Chondrocyte (in vitro differentiated cells): ENCODE data around the gene ITPRIPL2. TPM values are rescaled to one million over a fixed set of nuclear protein-coding genes. Genes with fewer than 3 reads are reported as not detected.

ENCODE experiments used
- DNase-seq: peaks from one replicate; pipeline ENCODE4 v3.0.0; 2021; ENCODE audit warnings: mixed read lengths, low spot score
- H3K27ac Mint-ChIP-seq: one replicate; pipeline ENCODE4 v1.8.0; 2021; ENCODE audit warnings: mild to moderate bottlenecking, moderate library complexity, mixed read lengths; ENCODE audit not compliant: unreplicated experiment
- H3K27me3 Mint-ChIP-seq: 2 replicates; pipeline ENCODE4 v1.8.0; 2021; ENCODE audit warnings: low read depth, mixed read lengths
- H3K36me3 Mint-ChIP-seq: 2 replicates; pipeline ENCODE4 v1.8.0; 2021; ENCODE audit warnings: low read depth, mixed read lengths
- H3K4me1 Mint-ChIP-seq: 2 replicates; pipeline ENCODE4 v1.8.0; 2021; ENCODE audit warnings: low read depth, mild to moderate bottlenecking, mixed read lengths
- H3K4me3 Mint-ChIP-seq: one replicate; pipeline ENCODE4 v1.8.0; 2021; ENCODE audit warnings: mild to moderate bottlenecking, moderate library complexity, mixed read lengths; ENCODE audit not compliant: unreplicated experiment
- H3K9me3 Mint-ChIP-seq: 2 replicates; pipeline ENCODE4 v1.8.0; 2021; ENCODE audit warnings: low read depth, mixed read lengths
- total RNA-seq: library from RNA; stranded (reverse); gene quantifications from 3 replicates; pipeline ENCODE4 v1.2.1, GENCODE V29; 2021
- TF ChIP-seq, protein P1 (sequence below): fragments of 200-600 bp; sonication (generic); IDR thresholded peaks from 2 replicates; pipeline ENCODE4 v1.5.0; 2021; ENCODE audit warnings: antibody characterized with exemption, mild to moderate bottlenecking, moderate library complexity

Gene ITPRIPL2
- total RNA-seq, 1 donor from 2014 or later = 65.0 TPM

DNA sequence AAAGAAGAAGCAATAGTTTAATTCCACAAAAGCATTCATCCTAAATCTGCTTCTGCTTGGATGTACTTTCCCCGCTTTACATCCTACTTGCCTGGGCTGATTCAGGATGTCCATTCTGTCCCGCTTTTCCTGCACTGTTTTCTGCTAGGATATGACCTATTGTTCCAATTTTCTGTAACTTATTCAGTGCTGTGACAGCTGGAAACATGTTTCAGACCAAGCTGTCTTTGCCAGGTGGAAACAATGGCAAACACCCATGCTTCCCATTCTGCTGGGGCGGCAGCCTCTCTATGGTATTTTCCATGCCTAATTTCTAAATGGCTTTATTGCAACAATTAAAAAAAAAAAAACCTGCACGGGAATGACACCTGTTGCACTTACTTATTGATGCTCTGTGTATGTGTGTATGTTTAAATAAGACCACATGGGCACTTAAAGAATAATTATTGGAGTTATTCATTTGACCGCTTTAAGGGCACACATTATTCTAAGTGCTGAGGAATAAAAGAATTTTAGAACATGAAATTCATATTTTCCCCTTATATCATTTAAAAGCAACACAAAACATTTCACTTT, 25.3 kb upstream of the ITPRIPL2 start:
- H3K27me3 Mint-ChIP-seq = no peaks in the 10 kb centered on the region
- no peak for DNase-seq
- H3K4me3 Mint-ChIP-seq = no peak overlapping the region
- H3K36me3 Mint-ChIP-seq = no peaks in the 10 kb centered on the region
- peaks cover 13% of the 10 kb centered on the region for H3K4me1 Mint-ChIP-seq
- no peak overlapping the region for H3K27ac Mint-ChIP-seq
- H3K9me3 Mint-ChIP-seq = no peaks in the 10 kb centered on the region
- TF ChIP-seq, protein P1, sequence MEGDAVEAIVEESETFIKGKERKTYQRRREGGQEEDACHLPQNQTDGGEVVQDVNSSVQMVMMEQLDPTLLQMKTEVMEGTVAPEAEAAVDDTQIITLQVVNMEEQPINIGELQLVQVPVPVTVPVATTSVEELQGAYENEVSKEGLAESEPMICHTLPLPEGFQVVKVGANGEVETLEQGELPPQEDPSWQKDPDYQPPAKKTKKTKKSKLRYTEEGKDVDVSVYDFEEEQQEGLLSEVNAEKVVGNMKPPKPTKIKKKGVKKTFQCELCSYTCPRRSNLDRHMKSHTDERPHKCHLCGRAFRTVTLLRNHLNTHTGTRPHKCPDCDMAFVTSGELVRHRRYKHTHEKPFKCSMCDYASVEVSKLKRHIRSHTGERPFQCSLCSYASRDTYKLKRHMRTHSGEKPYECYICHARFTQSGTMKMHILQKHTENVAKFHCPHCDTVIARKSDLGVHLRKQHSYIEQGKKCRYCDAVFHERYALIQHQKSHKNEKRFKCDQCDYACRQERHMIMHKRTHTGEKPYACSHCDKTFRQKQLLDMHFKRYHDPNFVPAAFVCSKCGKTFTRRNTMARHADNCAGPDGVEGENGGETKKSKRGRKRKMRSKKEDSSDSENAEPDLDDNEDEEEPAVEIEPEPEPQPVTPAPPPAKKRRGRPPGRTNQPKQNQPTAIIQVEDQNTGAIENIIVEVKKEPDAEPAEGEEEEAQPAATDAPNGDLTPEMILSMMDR = no peak

DNA sequence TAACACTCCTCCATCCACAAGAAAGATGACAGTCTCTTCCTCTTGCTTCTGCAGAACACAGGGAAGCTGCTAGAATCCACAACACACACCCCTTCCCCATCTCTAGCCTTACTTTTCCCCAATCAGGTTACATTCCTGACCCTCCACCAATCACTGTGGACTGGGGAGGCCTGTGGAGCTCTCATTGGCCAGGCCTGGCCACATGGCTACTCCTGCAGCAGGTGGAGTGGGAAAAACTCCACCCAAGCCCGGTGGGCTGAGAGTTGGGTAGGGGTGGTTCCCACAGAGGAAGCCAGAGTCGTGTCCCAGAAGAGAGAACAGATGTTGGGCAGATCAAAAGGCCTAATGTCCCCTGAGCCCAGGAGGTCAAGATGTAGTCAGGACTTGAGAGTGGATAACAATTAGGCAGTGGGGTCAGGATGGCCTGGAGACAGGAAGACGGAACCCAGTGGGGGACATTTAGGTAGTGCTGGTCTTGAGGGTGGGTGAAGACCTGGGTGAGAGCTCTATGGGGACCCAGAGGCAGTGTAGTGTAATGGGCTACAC, 24.3 kb upstream of the ITPRIPL2 start:
- H3K4me3 Mint-ChIP-seq = no peak overlapping the region

DNA sequence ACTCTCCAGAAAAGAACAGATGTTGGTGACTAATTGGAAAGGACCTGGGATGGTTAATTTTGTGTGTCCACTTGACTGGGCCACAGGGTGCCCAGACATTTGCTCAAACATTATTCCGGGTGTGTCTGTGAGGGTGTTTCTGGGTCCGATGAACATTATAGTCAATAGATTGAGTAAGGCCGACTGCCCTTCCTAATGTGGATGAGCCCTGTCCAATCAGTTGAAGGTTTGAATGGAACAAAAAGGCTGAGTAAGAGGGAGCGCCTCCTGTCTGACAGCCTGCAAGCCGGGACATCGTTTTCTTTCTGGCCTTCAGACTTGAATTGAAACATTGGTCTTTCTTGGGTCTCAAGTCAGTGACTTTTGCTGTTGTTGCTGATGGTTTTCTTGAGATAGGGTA, 22.8 kb upstream of the ITPRIPL2 start:
- Mint-ChIP-seq H3K9me3 (no peaks in the 10 kb centered on the region), H3K27me3 (no peaks in the 10 kb centered on the region), H3K4me1 (peaks cover 13% of the 10 kb centered on the region), H3K36me3 (no peaks in the 10 kb centered on the region), H3K4me3 (no peak overlapping the region), H3K27ac (no peak overlapping the region)
- no peak for DNase-seq
- TF ChIP-seq, protein P1 = no peak

More for the DNA sequence above, 24.3 kb upstream of the ITPRIPL2 start:
- no peaks in the 10 kb centered on the region for H3K9me3 Mint-ChIP-seq
- H3K27me3 Mint-ChIP-seq = no peaks in the 10 kb centered on the region
- H3K36me3 Mint-ChIP-seq = no peaks in the 10 kb centered on the region
- TF ChIP-seq, protein P1 = no peak
- no peak for DNase-seq
- peaks cover 13% of the 10 kb centered on the region for H3K4me1 Mint-ChIP-seq
- no peak overlapping the region for H3K27ac Mint-ChIP-seq

DNA sequence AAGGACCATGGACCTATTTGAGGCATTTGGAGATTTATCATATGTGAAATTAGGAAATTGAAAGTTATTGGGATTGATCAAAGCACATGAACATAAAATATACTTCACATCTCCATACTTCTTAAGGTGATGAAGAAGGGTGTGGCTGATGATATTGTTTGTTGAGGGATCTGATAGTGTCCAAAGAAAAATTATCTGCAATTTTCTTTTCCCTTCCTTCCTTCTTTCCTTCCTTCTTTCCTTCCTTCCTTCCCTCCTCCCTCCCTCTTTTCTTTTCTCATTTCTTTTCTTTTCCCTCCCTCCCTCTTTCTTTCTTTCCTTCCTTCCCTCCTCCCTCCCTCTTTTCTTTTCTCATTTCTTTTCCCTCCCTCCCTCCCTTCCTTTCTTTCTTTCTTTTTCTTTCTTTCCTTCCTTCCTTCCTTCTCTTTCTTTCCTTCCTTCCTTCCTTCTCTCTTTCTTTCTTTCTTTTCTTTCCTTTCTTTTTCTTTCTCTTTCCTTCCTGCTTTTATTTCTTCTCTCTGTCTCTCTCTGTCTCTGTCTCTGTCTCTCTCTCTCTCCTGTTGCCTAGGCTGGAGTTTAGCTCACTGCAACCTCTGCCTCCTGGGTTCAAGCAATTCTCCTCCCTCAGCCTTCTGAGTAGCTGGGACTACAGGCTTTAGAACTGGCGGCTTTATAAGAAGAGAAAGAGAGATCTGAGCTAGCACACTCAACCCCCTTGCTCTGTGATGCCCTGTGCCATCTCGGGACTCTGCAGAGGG, 20.9 kb upstream of the ITPRIPL2 start:
- no peak for DNase-seq
- Mint-ChIP-seq H3K4me1 (peaks cover 5% of the 10 kb centered on the region), H3K36me3 (no peaks in the 10 kb centered on the region), H3K9me3 (peaks cover under 1% of the 10 kb centered on the region), H3K4me3 (no peak overlapping the region), H3K27me3 (no peaks in the 10 kb centered on the region), H3K27ac (no peak overlapping the region)
- TF ChIP-seq, protein P1 = no peak

DNA sequence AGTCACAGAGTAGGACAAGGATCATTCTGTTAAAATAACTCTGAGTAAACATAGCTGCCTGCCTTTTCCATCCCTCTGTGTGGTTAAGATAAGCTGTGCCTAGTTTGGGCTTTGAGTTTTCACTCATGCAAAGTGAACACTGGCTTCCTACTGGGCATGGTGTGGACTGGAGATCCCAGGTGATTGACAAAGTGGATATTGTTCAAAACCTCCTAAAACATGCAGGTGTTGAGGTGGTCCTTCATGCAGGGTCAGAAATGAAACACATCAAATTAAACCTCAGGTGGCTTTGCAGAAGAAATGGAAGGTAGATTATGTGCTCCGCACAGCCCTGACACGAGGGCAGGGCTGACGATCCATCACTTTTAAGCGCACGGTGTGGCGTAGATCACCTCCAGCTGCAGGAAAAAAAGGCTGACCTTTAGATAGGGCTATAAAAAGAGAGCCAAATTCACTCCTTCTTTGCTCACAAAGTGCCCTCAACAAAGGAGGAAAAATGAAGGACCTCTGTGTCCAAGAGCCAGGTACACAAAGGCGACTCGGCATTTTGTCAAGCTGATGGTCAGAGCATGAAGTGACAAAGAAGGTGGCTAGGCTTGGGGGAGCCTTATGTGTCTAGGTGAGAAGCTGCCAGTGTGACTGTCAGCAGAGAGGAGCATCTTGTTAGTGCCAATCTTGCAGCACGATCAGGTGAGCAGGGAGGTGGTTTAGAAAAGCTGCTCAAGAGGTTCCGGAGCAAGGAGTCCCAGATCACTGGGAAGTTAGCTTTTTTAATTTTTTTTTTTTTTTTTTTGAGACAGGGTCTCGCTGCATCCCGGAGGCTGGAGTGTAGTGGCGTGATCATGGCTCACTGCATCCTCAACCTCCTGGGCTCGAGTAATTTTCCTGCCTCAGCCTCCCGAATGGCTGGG, 19.9 kb upstream of the ITPRIPL2 start:
- no peak for DNase-seq
- Mint-ChIP-seq H3K4me3 (no peak overlapping the region), H3K27ac (no peak overlapping the region), H3K27me3 (no peaks in the 10 kb centered on the region), H3K36me3 (no peaks in the 10 kb centered on the region), H3K9me3 (peaks cover 2% of the 10 kb centered on the region), H3K4me1 (peaks cover 5% of the 10 kb centered on the region)
- TF ChIP-seq, protein P1 = no peak
